ENCODE data around the gene B3GALT4.

The B3GALT4 gene

GRCh38 chr6:33313105-33313708 lies 36.3 kb downstream of the B3GALT4 start:
- Histone ChIP-seq H3K79me2 (ENCODE audit: control insufficient read depth, low read length) (peaks cover 62% of the 10 kb centered on the region), H3K9me3 (ENCODE audit: control insufficient read depth, insufficient read depth, low read length) (no peaks in the 10 kb centered on the region), H3K9me2 (replicated peaks; ENCODE audit: control insufficient read depth, low read length) (no peaks in the 10 kb centered on the region), H3K4me2 (ENCODE audit: low read length) (peak overlapping the region; percentile 91), H3K27ac (ENCODE audit: low read depth, low read length) (peak overlapping the region; percentile 93), H3F3A (ENCODE audit: control insufficient read depth, insufficient read depth) (peaks cover 9% of the 10 kb centered on the region), H4K20me1 (ENCODE audit: control insufficient read depth, insufficient read depth, low read depth, low read length) (peaks cover 6% of the 10 kb centered on the region; the same call in 1 of the 2 replicates), H3K36me3 (ENCODE audit: control insufficient read depth, low read length) (peaks cover 53% of the 10 kb centered on the region), H3K4me1 (ENCODE audit: control insufficient read depth, low read length) (peaks cover 32% of the 10 kb centered on the region), H3K27me3 (ENCODE audit: control insufficient read depth, low read length) (no peaks in the 10 kb centered on the region), H3K4me3 (ENCODE audit: low read length) (peak overlapping the region; percentile 95)
- peak; percentile 40 for TF ChIP-seq CTCF (IDR thresholded peaks at IDR 0.05; ENCODE audit: low read depth, low read length, poor library complexity, severe bottlenecking)
- TF ChIP-seq EZH2phosphoT487 (IDR thresholded peaks at IDR 0.05; ENCODE audit: borderline replicate concordance, low read length), result no peak; the same call in 1 of the 2 replicates

- Histone ChIP-seq H3K4me3 (ENCODE audit: low read length) (peak within 1 kb of the TSS; percentile 95), H3K79me2 (ENCODE audit: control insufficient read depth, low read length) (peaks cover 60% of the 10 kb centered on the region), H3K4me1 (ENCODE audit: control insufficient read depth, low read length) (peaks cover 39% of the 10 kb centered on the region), H3K9me2 (replicated peaks; ENCODE audit: control insufficient read depth, low read length) (no peaks in the 10 kb centered on the region), H4K20me1 (ENCODE audit: control insufficient read depth, insufficient read depth, low read depth, low read length) (peaks cover 6% of the 10 kb centered on the region; the same call in 1 of the 2 replicates), H3K9me3 (ENCODE audit: control insufficient read depth, insufficient read depth, low read length) (no peaks in the 10 kb centered on the region), H3K36me3 (ENCODE audit: control insufficient read depth, low read length) (peaks cover 54% of the 10 kb centered on the region), H3F3A (ENCODE audit: control insufficient read depth, insufficient read depth) (peaks cover 17% of the 10 kb centered on the region), H3K4me2 (ENCODE audit: low read length) (peak within 1 kb of the TSS; percentile 91), H3K27me3 (ENCODE audit: control insufficient read depth, low read length) (no peaks in the 10 kb centered on the region), H3K27ac (ENCODE audit: low read depth, low read length) (peak within 1 kb of the TSS; percentile 93)
- TF ChIP-seq EZH2phosphoT487 (IDR thresholded peaks at IDR 0.05; ENCODE audit: borderline replicate concordance, low read length), result no peak
- no peak for TF ChIP-seq CTCF (IDR thresholded peaks at IDR 0.05; ENCODE audit: low read depth, low read length, poor library complexity, severe bottlenecking)
Measured at GRCh38 chr6:33313709-33314514, 37.0 kb downstream of the B3GALT4 start, which contains the start of gene TAPBP. Gene TAPBP, minus strand, starts transcription at chr6:33314078. Its CDS starts 37 bp downstream, at chr6:33314041.

GRCh38 chr6:33314515-33314942 lies 37.6 kb downstream of the B3GALT4 start:
- peak overlapping the region; percentile 91 for H3K4me2 ChIP-seq (ENCODE audit: low read length)
- H3F3A ChIP-seq (ENCODE audit: control insufficient read depth, insufficient read depth), result peaks cover 21% of the 10 kb centered on the region
- peaks cover 63% of the 10 kb centered on the region for H3K79me2 ChIP-seq (ENCODE audit: control insufficient read depth, low read length)
- H3K27ac ChIP-seq (ENCODE audit: low read depth, low read length), result peak overlapping the region; percentile 93
- no peaks in the 10 kb centered on the region for H3K27me3 ChIP-seq (ENCODE audit: control insufficient read depth, low read length)
- TF ChIP-seq EZH2phosphoT487 (IDR thresholded peaks at IDR 0.05; ENCODE audit: borderline replicate concordance, low read length) (no peak), CTCF (IDR thresholded peaks at IDR 0.05; ENCODE audit: low read depth, low read length, poor library complexity, severe bottlenecking) (no peak)
- peaks cover 6% of the 10 kb centered on the region; the same call in 1 of the 2 replicates for H4K20me1 ChIP-seq (ENCODE audit: control insufficient read depth, insufficient read depth, low read depth, low read length)
- peak overlapping the region; percentile 95 for H3K4me3 ChIP-seq (ENCODE audit: low read length)
- peaks cover 56% of the 10 kb centered on the region for H3K36me3 ChIP-seq (ENCODE audit: control insufficient read depth, low read length)
- no peaks in the 10 kb centered on the region for H3K9me2 ChIP-seq (replicated peaks; ENCODE audit: control insufficient read depth, low read length)
- peaks cover 45% of the 10 kb centered on the region for H3K4me1 ChIP-seq (ENCODE audit: control insufficient read depth, low read length)
- H3K9me3 ChIP-seq (ENCODE audit: control insufficient read depth, insufficient read depth, low read length), result no peaks in the 10 kb centered on the region
